Fibroblast of skin of right biceps (primary cell): ENCODE data around the gene PM20D2.

Source experiments
- DNase-seq: peaks from one replicate; pipeline ENCODE4 v3.0.0-alpha.2; 2013

Gene PM20D2

GRCh38 chr6:89145091-89145955, 532 bp upstream of the PM20D2 start:
- peak; percentile 26 for DNase-seq

DNA sequence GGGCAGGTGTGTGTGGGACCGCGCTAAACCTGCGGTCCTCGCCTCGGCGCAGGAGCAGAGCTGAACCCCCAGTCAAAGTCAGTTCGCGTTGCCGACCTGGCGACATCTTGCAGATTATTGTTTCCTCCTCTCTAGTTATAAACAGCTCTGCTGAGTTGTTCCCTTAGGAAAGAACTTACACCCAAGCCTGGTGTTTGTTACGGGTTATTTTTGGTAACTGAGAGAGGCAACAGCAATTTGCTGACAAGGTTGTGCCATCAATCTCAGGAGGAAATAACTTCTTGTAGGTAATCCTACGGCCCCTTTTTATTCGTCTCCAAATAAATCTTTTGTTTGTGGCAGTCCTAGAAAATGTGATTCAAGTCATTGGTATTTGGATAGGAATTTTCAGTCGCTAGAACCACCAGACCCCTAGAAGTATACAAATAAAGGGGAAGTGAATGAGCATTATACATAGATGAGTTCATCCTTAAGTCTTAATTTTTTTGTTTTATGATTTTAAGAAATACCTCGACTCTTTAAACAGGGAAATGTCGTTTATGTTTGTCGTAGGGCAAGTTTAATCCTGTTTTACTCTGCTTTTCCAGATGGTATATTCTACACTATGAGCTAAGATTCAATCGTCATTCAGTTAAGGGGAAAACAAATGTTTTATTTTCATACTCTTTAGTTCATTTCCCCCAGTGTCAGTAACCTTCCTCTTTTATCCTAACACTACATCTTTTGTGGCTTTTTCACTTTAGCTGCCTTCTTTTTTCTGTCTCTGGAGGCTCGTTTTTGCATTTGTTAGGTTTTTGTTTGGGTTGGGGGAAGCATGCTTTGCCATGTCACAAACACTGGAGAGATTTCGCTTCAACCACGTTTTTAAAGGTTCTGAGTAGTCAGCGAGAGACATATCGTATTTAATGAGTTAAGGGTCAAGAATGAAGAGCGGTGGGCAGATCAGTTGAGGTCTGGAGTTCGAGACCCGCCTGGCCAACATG, 1.2 kb downstream of the PM20D2 start:
- DNase-seq, result peak; percentile 77

- peak; percentile 39 for DNase-seq
Observed at GRCh38 chr6:89148016-89148750, 2.3 kb downstream of the PM20D2 start.

GRCh38 chr6:89154131-89154530, 8.3 kb downstream of the PM20D2 start:
- peak; percentile 65 for DNase-seq

GRCh38 chr6:89160331-89161092, 14.7 kb downstream of the PM20D2 start:
- no peak for DNase-seq

- DNase-seq, result peak; percentile 26
Observed at GRCh38 chr6:89161326-89162046, 15.6 kb downstream of the PM20D2 start.

- DNase-seq, result no peak
Observed at GRCh38 chr6:89162047-89162371, 16.2 kb downstream of the PM20D2 start.

GRCh38 chr6:89172131-89172530, 26.3 kb downstream of the PM20D2 start:
- no peak for DNase-seq

GRCh38 chr6:89173634-89174033, 27.8 kb downstream of the PM20D2 start:
- no peak for DNase-seq

DNA sequence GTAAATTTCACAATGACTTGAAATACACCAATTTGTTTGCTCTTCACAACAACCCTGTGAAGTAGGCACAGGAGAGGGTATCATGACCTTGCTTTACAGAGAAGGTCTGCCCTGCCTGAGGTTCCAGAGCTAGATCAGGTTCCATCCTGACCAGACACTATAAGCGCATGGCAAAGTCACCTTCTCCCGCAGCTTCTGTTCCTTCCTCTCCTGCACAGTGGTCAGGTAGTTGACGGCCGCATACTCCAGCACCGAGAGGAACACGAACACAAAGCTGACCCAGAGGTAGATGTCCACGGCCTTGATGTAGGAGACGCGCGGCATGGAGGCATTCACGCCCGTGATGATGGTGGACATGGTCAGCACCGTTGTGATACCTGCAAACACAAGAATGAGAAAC, 34.3 kb downstream of the PM20D2 start:
- no peak for DNase-seq

DNA sequence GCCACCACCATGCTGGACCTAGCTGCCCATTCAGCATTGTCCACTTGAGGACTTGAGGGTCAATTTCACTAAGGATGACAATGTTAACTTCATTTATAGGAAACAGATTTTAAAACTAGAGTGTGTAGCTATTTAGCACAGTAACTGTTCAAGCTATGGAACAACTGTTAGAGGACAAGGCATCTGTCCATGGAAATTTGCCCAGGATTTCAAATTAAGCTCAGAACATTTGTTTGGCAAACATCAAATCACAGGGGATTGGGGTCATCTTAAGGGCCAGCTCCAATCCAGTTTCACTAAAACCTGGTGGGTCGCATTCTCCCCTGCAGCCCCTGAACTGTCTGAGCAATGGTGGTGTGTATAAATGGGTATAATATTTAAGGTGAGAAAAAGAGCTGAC, 35.1 kb downstream of the PM20D2 start:
- no peak for DNase-seq

GRCh38 chr6:89183294-89183693, 37.4 kb downstream of the PM20D2 start:
- DNase-seq, result no peak

DNA sequence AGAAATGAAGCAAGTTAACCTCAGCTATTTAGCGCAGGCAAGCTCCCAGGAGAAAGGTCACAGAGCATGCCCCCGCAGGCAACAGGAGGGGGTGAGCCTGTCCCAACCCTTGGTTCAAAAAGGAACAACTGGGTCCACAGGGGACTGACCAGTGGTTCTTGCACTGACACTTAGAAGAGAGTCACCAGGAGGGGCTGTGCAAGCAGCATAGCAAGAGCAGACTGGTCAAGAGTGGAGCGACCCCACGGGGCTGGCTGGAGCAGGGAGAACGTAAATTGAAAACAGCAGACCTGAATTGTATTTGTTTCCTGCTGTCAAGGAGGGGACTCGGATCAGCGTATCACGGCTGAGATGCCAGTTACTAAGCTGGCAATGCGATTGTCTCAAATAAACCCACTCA, 38.5 kb downstream of the PM20D2 start:
- DNase-seq, result no peak

- DNase-seq, result no peak
Observed at GRCh38 chr6:89186762-89187161, 40.9 kb downstream of the PM20D2 start.

GRCh38 chr6:89187504-89187903, 41.6 kb downstream of the PM20D2 start:
- DNase-seq, result no peak

- DNase-seq, result no peak
Observed at GRCh38 chr6:89190741-89191140, 44.9 kb downstream of the PM20D2 start.

- no peak for DNase-seq
Observed at GRCh38 chr6:89194559-89194958, 48.7 kb downstream of the PM20D2 start.

- DNase-seq, result no peak
Observed at GRCh38 chr6:89197141-89197540, 51.3 kb downstream of the PM20D2 start.

DNA sequence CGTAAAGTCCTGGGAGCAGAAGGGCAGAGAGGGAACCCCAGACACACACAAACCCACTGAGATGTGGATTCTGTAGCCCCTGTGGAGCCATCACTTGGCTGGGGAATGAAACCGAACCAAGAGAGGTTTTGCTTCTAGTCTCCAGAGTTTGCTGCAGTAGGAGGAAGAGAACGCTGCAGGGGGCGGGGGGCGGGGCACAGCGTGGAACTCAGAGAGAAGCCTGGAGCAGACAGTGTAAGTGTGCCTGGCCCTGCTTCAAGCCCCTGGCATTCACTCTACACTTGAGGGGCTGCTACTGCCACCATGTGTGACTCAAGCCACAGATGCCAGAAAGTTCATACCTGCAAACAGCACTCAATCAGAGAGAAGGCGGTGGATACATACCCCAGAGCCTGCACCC, 52.4 kb downstream of the PM20D2 start:
- DNase-seq, result no peak

DNA sequence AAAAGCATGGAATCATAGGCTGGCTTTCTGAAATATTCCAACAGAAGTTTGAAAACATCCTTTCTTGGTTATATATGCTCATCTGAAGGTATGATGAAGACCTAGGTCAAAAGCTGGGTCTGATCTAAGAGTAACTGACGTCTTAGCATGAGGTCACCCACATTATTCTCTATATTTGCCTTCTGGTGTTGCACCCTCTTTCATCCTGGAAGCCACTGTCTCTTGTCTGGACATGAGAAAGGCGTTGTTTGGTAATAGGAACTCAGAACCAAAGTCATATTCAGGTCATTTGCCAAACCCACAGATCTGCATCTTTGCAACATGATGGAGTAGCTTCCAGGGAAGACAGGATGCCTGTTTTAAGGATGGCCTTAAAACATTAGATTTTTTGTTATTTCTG, 53.7 kb downstream of the PM20D2 start:
- DNase-seq, result no peak

- DNase-seq, result no peak
Observed at GRCh38 chr6:89200706-89201215, 54.9 kb downstream of the PM20D2 start.
